Inflammatory macrophage treated with lipopolysaccharide for 1 hour (primary cell): Measurements from ENCODE around the gene ADAMTS12.
"Not testable (repeated sequence)": the region's sequence is repeated elsewhere in the genome, so short reads cannot be mapped to it uniquely, and the experiment has no call there.

Experiments
- DNase-seq, 2 donors: peaks; one replicate each; pipeline ENCODE4 v3.0.0-alpha.2; 2020 to 2022

Gene ADAMTS12

GRCh38 chr5:33905381-33905780, 13.6 kb upstream of the ADAMTS12 start:
- no peak for DNase-seq

- no peak for DNase-seq
Measured at GRCh38 chr5:33903118-33903517, 11.3 kb upstream of the ADAMTS12 start.

GRCh38 chr5:33901156-33901555, 9.4 kb upstream of the ADAMTS12 start:
- DNase-seq: no peak

GRCh38 chr5:33894566-33894965, 2.8 kb upstream of the ADAMTS12 start:
- no peak for DNase-seq

GRCh38 chr5:33892620-33893137, 889 bp upstream of the ADAMTS12 start:
- no peak for DNase-seq

- DNase-seq: no peak
Measured at GRCh38 chr5:33891446-33891787, 373 bp downstream of the ADAMTS12 start.

- no peak for DNase-seq
Measured at GRCh38 chr5:33890131-33891032, 1.4 kb downstream of the ADAMTS12 start.

- DNase-seq: no peak
Measured at GRCh38 chr5:33888587-33888986, 3.2 kb downstream of the ADAMTS12 start.

GRCh38 chr5:33887268-33887667, 4.5 kb downstream of the ADAMTS12 start:
- no peak for DNase-seq

- no peak for DNase-seq
Measured at GRCh38 chr5:33886283-33886682, 5.5 kb downstream of the ADAMTS12 start.

- no peak for DNase-seq
Measured at GRCh38 chr5:33885679-33886078, 6.1 kb downstream of the ADAMTS12 start.

GRCh38 chr5:33883482-33883881, 8.3 kb downstream of the ADAMTS12 start:
- DNase-seq: no peak

GRCh38 chr5:33880319-33880718, 11.5 kb downstream of the ADAMTS12 start:
- DNase-seq: no peak

GRCh38 chr5:33877449-33877848, 14.3 kb downstream of the ADAMTS12 start:
- DNase-seq: no peak

- DNase-seq: no peak
Measured at GRCh38 chr5:33867241-33867640, 24.5 kb downstream of the ADAMTS12 start.

- DNase-seq: not testable (repeated sequence)
Measured at GRCh38 chr5:33859177-33859576, 32.6 kb downstream of the ADAMTS12 start.

- DNase-seq: no peak
Measured at GRCh38 chr5:33857037-33857436, 34.8 kb downstream of the ADAMTS12 start.

GRCh38 chr5:33855396-33855795, 36.4 kb downstream of the ADAMTS12 start:
- DNase-seq: no peak

- DNase-seq: no peak
Measured at GRCh38 chr5:33854733-33855151, 37.0 kb downstream of the ADAMTS12 start.

- no peak for DNase-seq
Measured at GRCh38 chr5:33852837-33853236, 39.0 kb downstream of the ADAMTS12 start.

- DNase-seq: no peak
Measured at GRCh38 chr5:33852319-33852718, 39.5 kb downstream of the ADAMTS12 start.

- no peak for DNase-seq
Measured at GRCh38 chr5:33850100-33850594, 41.6 kb downstream of the ADAMTS12 start.

GRCh38 chr5:33848554-33848953, 43.2 kb downstream of the ADAMTS12 start:
- no peak for DNase-seq

GRCh38 chr5:33846851-33847250, 44.9 kb downstream of the ADAMTS12 start:
- DNase-seq: no peak

- no peak for DNase-seq
Measured at GRCh38 chr5:33843579-33843978, 48.2 kb downstream of the ADAMTS12 start.
